Esophagus squamous epithelium (tissue), 5 donors: ENCODE data around the gene TAC1. TPM values are rescaled to one million over a fixed set of nuclear protein-coding genes. Genes with fewer than 3 reads are reported as not detected.

Experiments
- DNase-seq: peaks from one replicate; lab custom pipeline; 2025; lab: John Stamatoyannopoulos, UW
- H3K27ac ChIP-seq, 4 donors: fragments of 200-600 bp; sonication (generic); one replicate each; pipeline ENCODE4 v1.5.1; 2016 to 2019; ENCODE audit warnings: mild to moderate bottlenecking in 1 of 4
- H3K27me3 ChIP-seq, 4 donors: fragments of 200-600 bp; sonication (generic); 1 replicate in 3 of 4; 2 replicates in 1 of 4; pipeline versions ENCODE4 v1.5.1 to v1.6.0; 2017 to 2021; ENCODE audit warnings: antibody characterized with exemption in 1 of 4
- H3K36me3 ChIP-seq, 3 donors: fragments of 200-600 bp; sonication (generic); one replicate each; pipeline ENCODE4 v1.5.1; 2016 to 2019
- H3K4me1 ChIP-seq, 3 donors: fragments of 200-600 bp; sonication (generic); one replicate each; pipeline ENCODE4 v1.5.1; 2017 to 2019
- H3K4me3 ChIP-seq, 4 donors: fragments of 200-600 bp; sonication (generic); 1 replicate in 3 of 4; 2 replicates in 1 of 4; pipeline ENCODE4 v1.5.1; 2016 to 2019; ENCODE audit warnings: mild to moderate bottlenecking in 2 of 4, moderate library complexity in 1 of 4
- H3K9me3 ChIP-seq, 3 donors: fragments of 200-600 bp; sonication (generic); one replicate each; pipeline ENCODE4 v1.5.1; 2016 to 2019
- CTCF ChIP-seq, 6 experiments: fragments of 450-650 bp in 4 of 6; fragments of 200-600 bp in 2 of 6; sonication (generic) in 2 of 6; IDR thresholded peaks; one replicate each; pipeline ENCODE4 v1.5.1; 2016 to 2019; ENCODE audit warnings: antibody characterized with exemption in 6 of 6, mild to moderate bottlenecking in 4 of 6, moderate library complexity in 4 of 6
- POLR2A ChIP-seq, 4 donors: fragments of 450-650 bp; IDR thresholded peaks; one replicate each; pipeline ENCODE4 v1.6.1; 2017; ENCODE audit warnings: antibody characterized with exemption in 4 of 4, mild to moderate bottlenecking in 4 of 4, moderate library complexity in 3 of 4
- WGBS, 2 donors: methylation state at CpG; one replicate each; pipeline ENCODE4 v1.1.5; 2018; 5-methylcytosine and 5-hydroxymethylcytosine counted together
- intact Hi-C: fragments of 100-400 bp; cut with DNase I; formaldehyde crosslinking; loops from one replicate; pipeline ENCODE4 v1.15.0; 2022
- total RNA-seq, 4 donors: library from RNA; depleted of rRNA; stranded (reverse); fragments of >200 nt; gene quantifications; one replicate each; pipeline ENCODE4 v1.1.0, GENCODE V29; 2016
- donor health status: DM: yes; HTN: yes; CAD: no.

The TAC1 gene
- total RNA-seq, 4 donors from 2014 or later = not detected

- Histone ChIP-seq H3K4me1 (no peaks in the 10 kb centered on the region), H3K4me3 (no peak overlapping the region), H3K27me3 (no peaks in the 10 kb centered on the region), H3K36me3 (no peaks in the 10 kb centered on the region), H3K9me3 (no peaks in the 10 kb centered on the region), H3K27ac (no peak overlapping the region)
- DNase-seq = no peak
- TF ChIP-seq CTCF (IDR thresholded peaks at IDR 0.05) (no peak), POLR2A (IDR thresholded peaks at IDR 0.05) (no peak)
- intact Hi-C loops = no loop called here
Observed at GRCh38 chr7:97748482-97748881, 16.6 kb downstream of the TAC1 start.

GRCh38 chr7:97751566-97751965 is 19.7 kb downstream of the TAC1 start:
- Histone ChIP-seq H3K36me3 (no peaks in the 10 kb centered on the region), H3K4me1 (no peaks in the 10 kb centered on the region), H3K27ac (no peak overlapping the region), H3K9me3 (no peaks in the 10 kb centered on the region), H3K4me3 (no peak overlapping the region), H3K27me3 (no peaks in the 10 kb centered on the region)
- intact Hi-C loops = no loop called here
- 57 to 62% methylated on average over 2 of the region's 2 CpGs for WGBS, 2 donors
- TF ChIP-seq POLR2A (IDR thresholded peaks at IDR 0.05) (no peak), CTCF (IDR thresholded peaks at IDR 0.05) (no peak)
- no peak for DNase-seq

- Histone ChIP-seq H3K27me3 (no peaks in the 10 kb centered on the region), H3K27ac (no peak overlapping the region), H3K9me3 (no peaks in the 10 kb centered on the region), H3K4me1 (no peaks in the 10 kb centered on the region), H3K36me3 (no peaks in the 10 kb centered on the region), H3K4me3 (no peak overlapping the region)
- WGBS, 2 donors = 40 to 48% methylated on average over 1 of the region's 1 CpG
- TF ChIP-seq POLR2A (IDR thresholded peaks at IDR 0.05) = no peak
- no peak for TF ChIP-seq CTCF (IDR thresholded peaks at IDR 0.05)
- intact Hi-C loops = no loop called here
- no peak for DNase-seq
Observed at GRCh38 chr7:97752215-97752614, 20.3 kb downstream of the TAC1 start.

- H3K27ac ChIP-seq = no peak overlapping the region
- intact Hi-C loops = no loop called here
- H3K4me3 ChIP-seq = no peak overlapping the region
- H3K27me3 ChIP-seq = no peaks in the 10 kb centered on the region
- H3K4me1 ChIP-seq = no peaks in the 10 kb centered on the region
- TF ChIP-seq CTCF (IDR thresholded peaks at IDR 0.05) = no peak
- TF ChIP-seq POLR2A (IDR thresholded peaks at IDR 0.05) = no peak
- H3K36me3 ChIP-seq = no peaks in the 10 kb centered on the region
- H3K9me3 ChIP-seq = no peaks in the 10 kb centered on the region
- WGBS, 2 donors = 59 to 62% methylated on average over 2 of the region's 2 CpGs
- no peak for DNase-seq
Observed at GRCh38 chr7:97757824-97758223, 25.9 kb downstream of the TAC1 start.

- H3K36me3 ChIP-seq = no peaks in the 10 kb centered on the region
- no peak overlapping the region for H3K27ac ChIP-seq
- intact Hi-C loops = no loop called here
- no peaks in the 10 kb centered on the region for H3K4me1 ChIP-seq
- 48 to 78% methylated on average over 2 to 4 of the region's 5 CpGs for WGBS, 2 donors
- no peak for DNase-seq
- no peak overlapping the region for H3K4me3 ChIP-seq
- no peaks in the 10 kb centered on the region for H3K27me3 ChIP-seq
- no peaks in the 10 kb centered on the region for H3K9me3 ChIP-seq
- TF ChIP-seq CTCF (IDR thresholded peaks at IDR 0.05) = no peak
- TF ChIP-seq POLR2A (IDR thresholded peaks at IDR 0.05) = no peak
Observed at GRCh38 chr7:97770850-97771249, 39.0 kb downstream of the TAC1 start.
